Lower lobe of right lung (tissue), 2 donors: Measurements from ENCODE around the gene DRAP1. TPM values are rescaled to one million over a fixed set of nuclear protein-coding genes. Genes with fewer than 3 reads are reported as not detected.

Experiments
- ATAC-seq, 2 donors: fragments of 200-7000 bp; cut with Tn5 transposase; one replicate each; pipeline ENCODE4 v1.9.1; 2020 to 2022; ENCODE audit warnings: mild to moderate bottlenecking in 2 of 2, moderate library complexity in 2 of 2
- DNase-seq: peaks from one replicate; pipeline ENCODE4 v3.0.0-alpha.2; 2020
- H3K27ac ChIP-seq: fragments of 200-600 bp; one replicate; pipeline ENCODE4 v1.8.0; 2022
- H3K27me3 ChIP-seq: fragments of 200-600 bp; one replicate; pipeline ENCODE4 v1.8.0; 2022; ENCODE audit warnings: low read depth
- H3K36me3 ChIP-seq: fragments of 200-600 bp; one replicate; pipeline ENCODE4 v1.8.0; 2022; ENCODE audit warnings: mild to moderate bottlenecking
- H3K4me1 ChIP-seq: fragments of 200-600 bp; one replicate; pipeline ENCODE4 v1.8.0; 2022
- H3K4me3 ChIP-seq: fragments of 200-600 bp; one replicate; pipeline ENCODE4 v1.8.0; 2022; ENCODE audit warnings: mild to moderate bottlenecking
- H3K9me3 ChIP-seq: fragments of 200-600 bp; one replicate; pipeline ENCODE4 v1.8.0; 2022
- intact Hi-C: fragments of 100-400 bp; cut with DNase I; formaldehyde crosslinking; loops from one replicate; pipeline ENCODE4 v1.11.0; 2022
- total RNA-seq: library from RNA; stranded (reverse); fragmentation: NEBNext Ultra II Directional; extraction: Animal tissue kit (Norgen Biotek cat#: 25700); gene quantifications from one replicate; pipeline ENCODE4 v1.2.1, GENCODE V29; 2021
- TF ChIP-seq, protein P1 (sequence below): fragments of 200-600 bp; IDR thresholded peaks from one replicate; pipeline ENCODE4 v1.8.0; 2022; ENCODE audit warnings: antibody characterized with exemption, mild to moderate bottlenecking
- donor health status: DM: no; HTN: yes; CAD: no; lungs with severe emphysema.

The DRAP1 gene
- total RNA-seq, 1 donor from 2014 or later, result 63.3 TPM

DNA sequence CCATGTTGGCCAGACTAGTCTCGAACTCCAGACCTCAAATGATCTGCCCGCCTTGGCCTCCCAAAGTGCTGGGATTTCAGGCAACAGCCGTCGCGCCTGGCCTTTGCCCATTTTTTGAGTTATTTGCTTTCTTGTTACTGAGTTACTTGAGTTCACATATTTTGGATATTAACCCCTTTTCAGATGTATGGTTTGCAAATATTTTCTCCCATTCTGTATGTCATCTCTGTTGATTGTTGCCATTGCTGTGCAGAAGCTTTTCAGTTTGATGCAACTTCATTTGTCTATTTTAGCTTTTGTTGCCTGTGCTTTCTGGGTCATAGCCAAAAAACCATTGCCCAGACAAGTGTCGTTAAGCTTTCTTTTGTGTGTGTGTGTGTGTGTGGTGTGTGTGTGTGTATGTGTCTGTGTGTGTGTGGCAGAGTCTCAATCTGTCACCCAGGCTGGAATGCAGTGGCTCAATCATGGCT is 32.9 kb downstream of the DRAP1 start:
- Histone ChIP-seq H3K4me3 (no peak overlapping the region), H3K27ac (no peak overlapping the region), H3K27me3 (peaks cover 6% of the 10 kb centered on the region), H3K9me3 (no peaks in the 10 kb centered on the region), H3K4me1 (no peaks in the 10 kb centered on the region), H3K36me3 (no peaks in the 10 kb centered on the region)
- ATAC-seq, result no peak
- no peak for DNase-seq
- intact Hi-C loops, result no loop called here
- TF ChIP-seq, protein P1, sequence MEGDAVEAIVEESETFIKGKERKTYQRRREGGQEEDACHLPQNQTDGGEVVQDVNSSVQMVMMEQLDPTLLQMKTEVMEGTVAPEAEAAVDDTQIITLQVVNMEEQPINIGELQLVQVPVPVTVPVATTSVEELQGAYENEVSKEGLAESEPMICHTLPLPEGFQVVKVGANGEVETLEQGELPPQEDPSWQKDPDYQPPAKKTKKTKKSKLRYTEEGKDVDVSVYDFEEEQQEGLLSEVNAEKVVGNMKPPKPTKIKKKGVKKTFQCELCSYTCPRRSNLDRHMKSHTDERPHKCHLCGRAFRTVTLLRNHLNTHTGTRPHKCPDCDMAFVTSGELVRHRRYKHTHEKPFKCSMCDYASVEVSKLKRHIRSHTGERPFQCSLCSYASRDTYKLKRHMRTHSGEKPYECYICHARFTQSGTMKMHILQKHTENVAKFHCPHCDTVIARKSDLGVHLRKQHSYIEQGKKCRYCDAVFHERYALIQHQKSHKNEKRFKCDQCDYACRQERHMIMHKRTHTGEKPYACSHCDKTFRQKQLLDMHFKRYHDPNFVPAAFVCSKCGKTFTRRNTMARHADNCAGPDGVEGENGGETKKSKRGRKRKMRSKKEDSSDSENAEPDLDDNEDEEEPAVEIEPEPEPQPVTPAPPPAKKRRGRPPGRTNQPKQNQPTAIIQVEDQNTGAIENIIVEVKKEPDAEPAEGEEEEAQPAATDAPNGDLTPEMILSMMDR, result no peak

DNA sequence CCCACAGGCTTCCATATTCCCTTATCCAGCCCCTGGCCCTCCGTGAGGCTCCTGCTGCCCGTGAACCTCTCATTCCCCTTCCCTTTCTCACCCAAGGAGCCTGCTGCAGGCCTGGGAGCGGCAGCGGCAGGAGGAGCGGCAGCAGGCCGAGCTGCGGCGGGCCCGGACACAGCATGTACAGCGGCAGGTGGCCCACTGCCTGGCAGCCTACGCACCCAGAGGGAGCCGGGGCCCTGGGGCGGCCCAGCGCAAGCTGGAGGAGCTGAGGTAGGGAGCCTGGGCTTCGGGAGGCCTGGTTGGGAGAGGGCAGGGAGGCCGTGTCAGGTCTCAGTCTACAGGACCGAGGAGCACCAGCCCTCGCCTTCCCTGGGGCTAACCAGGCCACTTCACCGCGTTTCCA is 34.2 kb downstream of the DRAP1 start:
- peak in 1 of 2 donors; percentile 29 for ATAC-seq
- Histone ChIP-seq H3K4me3 (no peak overlapping the region), H3K4me1 (no peaks in the 10 kb centered on the region), H3K9me3 (no peaks in the 10 kb centered on the region), H3K36me3 (no peaks in the 10 kb centered on the region), H3K27me3 (peaks cover 6% of the 10 kb centered on the region), H3K27ac (no peak overlapping the region)
- DNase-seq, result no peak
- intact Hi-C loops, result no loop called here
- TF ChIP-seq, protein P1, result no peak

DNA sequence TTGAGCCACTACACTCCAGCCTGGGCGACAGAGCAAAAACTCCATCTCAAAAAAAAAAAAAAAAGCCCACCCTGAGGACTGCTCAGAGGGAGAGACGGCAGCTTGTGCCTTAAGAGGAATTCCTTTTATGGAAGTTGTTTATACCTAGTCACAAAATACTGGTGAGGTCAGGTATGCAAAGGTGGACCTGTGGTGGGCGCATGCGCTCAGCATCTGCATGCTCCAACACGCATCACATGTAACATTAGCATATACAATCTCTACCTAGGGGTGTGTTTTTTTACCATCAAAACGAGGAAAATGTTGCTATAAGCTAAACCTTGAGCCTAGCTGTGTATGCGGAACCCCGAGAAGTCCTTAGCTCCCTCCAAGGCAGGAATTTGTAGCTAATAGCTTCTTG is 35.5 kb downstream of the DRAP1 start:
- Histone ChIP-seq H3K27ac (no peak overlapping the region), H3K4me1 (no peaks in the 10 kb centered on the region), H3K9me3 (no peaks in the 10 kb centered on the region), H3K27me3 (peaks cover 6% of the 10 kb centered on the region), H3K36me3 (no peaks in the 10 kb centered on the region), H3K4me3 (no peak overlapping the region)
- ATAC-seq, result no peak
- no peak for DNase-seq
- intact Hi-C loops, result no loop called here
- TF ChIP-seq, protein P1, result no peak

DNA sequence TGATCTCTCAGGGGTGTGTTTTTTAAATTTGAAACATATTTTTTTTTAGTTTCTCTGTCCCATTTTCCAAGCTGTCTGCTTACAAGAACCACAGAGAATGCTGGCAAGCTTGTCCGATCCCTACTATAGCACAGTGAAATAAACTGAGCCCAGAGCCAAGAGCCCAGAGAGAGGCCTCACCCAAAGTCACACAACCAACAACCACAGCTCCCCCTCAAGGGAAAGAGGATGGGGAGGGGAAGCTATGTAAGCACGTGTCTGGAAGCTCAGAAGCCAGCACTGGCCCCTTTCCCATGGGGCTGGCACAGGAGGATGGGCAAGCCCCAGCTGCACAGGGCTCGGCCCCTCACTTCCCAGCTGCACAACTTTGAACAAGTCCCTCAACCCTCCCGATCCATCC is 39.1 kb downstream of the DRAP1 start:
- DNase-seq (no peak), ATAC-seq (no peak)
- Histone ChIP-seq H3K27ac (no peak overlapping the region), H3K27me3 (peaks cover 6% of the 10 kb centered on the region), H3K36me3 (peaks cover 1% of the 10 kb centered on the region), H3K9me3 (no peaks in the 10 kb centered on the region), H3K4me1 (peaks cover 11% of the 10 kb centered on the region), H3K4me3 (no peak overlapping the region)
- TF ChIP-seq, protein P1, result no peak
- intact Hi-C loops, result no loop called here

DNA sequence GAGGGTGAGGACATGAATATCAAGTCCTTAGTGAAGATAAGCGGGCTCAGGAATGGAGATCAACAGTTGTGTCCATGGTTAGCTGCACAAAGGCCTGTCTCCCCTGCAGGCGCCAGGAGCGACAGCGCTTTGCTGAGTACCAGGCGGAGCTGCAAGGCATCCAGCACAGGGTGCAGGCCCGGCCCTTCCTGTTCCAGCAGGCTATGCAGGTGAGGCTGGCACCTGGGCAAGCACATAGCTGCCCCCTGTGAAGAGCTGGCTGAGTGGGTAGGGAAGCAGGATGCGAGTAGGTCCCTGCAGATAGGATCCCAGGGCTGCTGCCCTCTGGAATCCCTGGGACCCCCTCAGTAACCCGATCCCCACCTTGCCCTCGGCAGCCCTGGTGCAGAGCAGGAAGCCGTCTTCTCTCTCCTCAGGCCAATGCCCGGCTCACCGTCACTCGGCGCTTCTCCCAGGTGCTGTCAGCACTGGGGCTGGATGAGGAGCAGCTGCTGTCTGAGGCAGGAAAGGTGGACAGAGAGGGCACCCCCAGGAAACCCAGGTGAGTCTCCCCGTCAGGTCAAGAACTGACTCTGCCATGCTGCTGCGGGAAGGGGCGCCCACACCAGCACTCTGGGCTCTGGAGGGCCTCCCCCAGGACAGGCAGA is 39.7 kb downstream of the DRAP1 start:
- H3K27ac ChIP-seq, result no peak overlapping the region
- TF ChIP-seq, protein P1, result no peak
- H3K36me3 ChIP-seq, result peaks cover 7% of the 10 kb centered on the region
- no peak overlapping the region for H3K4me3 ChIP-seq
- peaks cover 17% of the 10 kb centered on the region for H3K4me1 ChIP-seq
- intact Hi-C loops, result no loop called here
- peaks cover 6% of the 10 kb centered on the region for H3K27me3 ChIP-seq
- no peak for DNase-seq
- ATAC-seq, result no peak
- H3K9me3 ChIP-seq, result no peaks in the 10 kb centered on the region
